ENCODE measurements around the gene DACH1.

DNA sequence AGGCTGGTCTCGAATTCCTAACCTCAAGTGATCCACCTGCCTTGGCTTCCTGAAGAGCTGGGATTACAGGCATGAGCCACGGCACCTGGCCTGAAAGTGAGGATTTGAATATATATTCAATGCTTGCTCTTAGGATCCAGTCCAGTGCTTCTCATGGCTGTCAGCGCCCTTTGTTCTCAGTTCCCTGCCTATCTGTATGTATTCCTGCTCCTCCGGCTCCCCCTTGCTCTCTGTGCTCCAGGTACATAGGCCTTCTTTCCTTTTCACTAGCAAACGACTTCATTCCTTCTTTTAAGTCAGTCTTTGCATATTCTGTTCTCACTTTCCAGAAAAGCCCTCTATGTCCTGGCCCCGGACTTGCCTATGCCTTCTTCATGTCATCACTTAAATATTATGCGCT is 232.8 kb downstream of the DACH1 start:
- TF ChIP-seq, protein P1, sequence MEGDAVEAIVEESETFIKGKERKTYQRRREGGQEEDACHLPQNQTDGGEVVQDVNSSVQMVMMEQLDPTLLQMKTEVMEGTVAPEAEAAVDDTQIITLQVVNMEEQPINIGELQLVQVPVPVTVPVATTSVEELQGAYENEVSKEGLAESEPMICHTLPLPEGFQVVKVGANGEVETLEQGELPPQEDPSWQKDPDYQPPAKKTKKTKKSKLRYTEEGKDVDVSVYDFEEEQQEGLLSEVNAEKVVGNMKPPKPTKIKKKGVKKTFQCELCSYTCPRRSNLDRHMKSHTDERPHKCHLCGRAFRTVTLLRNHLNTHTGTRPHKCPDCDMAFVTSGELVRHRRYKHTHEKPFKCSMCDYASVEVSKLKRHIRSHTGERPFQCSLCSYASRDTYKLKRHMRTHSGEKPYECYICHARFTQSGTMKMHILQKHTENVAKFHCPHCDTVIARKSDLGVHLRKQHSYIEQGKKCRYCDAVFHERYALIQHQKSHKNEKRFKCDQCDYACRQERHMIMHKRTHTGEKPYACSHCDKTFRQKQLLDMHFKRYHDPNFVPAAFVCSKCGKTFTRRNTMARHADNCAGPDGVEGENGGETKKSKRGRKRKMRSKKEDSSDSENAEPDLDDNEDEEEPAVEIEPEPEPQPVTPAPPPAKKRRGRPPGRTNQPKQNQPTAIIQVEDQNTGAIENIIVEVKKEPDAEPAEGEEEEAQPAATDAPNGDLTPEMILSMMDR (IDR thresholded peaks at IDR 0.05): no peak
- TF ChIP-seq POLR2A (IDR thresholded peaks at IDR 0.05): no peak

Data from esophagus squamous epithelium (tissue), 4 donors.